MM.1S (cell line): Measurements from ENCODE around the gene MXI1.
A peak's percentile ranks its signal among the peaks of the same experiment; 100 is the strongest.

Source experiments
- EZH2 ChIP-seq: fragments of 300-600 bp; sonication (generic); optimal IDR thresholded peaks from 2 replicates; pipeline ENCODE3; 2017; ENCODE audit warnings: low read depth, mild to moderate bottlenecking, antibody characterized with exemption, low read length, mixed read lengths
- EZH2phosphoT487 ChIP-seq: fragments of 300-600 bp; sonication (generic); IDR thresholded peaks from 2 replicates; pipeline ENCODE4 v1.6.1; 2018; ENCODE audit warnings: antibody characterized with exemption, low read length
- TF ChIP-seq, protein P1 (sequence below): fragments of 300-600 bp; sonication (generic); IDR thresholded peaks from 2 replicates; pipeline ENCODE4 v1.5.1; 2016; ENCODE audit warnings: antibody characterized with exemption, low read length, mixed read lengths

DNA sequence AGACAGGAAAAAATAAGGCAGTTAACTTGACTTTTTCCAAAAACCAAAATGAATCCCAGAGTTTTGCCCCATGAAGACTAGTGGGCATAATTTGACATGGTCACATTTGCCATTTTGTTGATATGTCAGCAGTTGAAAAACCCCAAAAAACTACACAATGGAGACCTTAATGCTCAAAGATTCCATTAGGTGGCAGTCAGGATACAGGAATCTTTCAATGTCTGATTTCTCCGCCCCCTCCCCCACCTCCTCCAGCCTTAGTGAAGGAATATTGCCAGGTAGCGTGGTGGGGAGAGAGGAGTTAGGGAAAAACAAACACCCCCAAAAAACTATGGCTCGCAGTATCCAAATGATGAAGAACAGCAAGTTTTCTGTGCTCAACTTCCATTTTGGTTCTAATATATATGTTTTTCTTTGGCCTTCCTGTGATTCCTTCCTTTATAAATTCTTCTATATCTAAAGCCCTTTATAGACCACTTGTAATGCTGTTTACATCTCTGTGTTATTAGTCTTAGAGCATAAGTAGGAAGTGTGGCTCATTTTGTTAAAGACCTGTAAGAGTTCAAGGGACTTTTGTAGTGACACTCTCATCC lies 104.0 kb downstream of the MXI1 start:
- TF ChIP-seq, protein P1, sequence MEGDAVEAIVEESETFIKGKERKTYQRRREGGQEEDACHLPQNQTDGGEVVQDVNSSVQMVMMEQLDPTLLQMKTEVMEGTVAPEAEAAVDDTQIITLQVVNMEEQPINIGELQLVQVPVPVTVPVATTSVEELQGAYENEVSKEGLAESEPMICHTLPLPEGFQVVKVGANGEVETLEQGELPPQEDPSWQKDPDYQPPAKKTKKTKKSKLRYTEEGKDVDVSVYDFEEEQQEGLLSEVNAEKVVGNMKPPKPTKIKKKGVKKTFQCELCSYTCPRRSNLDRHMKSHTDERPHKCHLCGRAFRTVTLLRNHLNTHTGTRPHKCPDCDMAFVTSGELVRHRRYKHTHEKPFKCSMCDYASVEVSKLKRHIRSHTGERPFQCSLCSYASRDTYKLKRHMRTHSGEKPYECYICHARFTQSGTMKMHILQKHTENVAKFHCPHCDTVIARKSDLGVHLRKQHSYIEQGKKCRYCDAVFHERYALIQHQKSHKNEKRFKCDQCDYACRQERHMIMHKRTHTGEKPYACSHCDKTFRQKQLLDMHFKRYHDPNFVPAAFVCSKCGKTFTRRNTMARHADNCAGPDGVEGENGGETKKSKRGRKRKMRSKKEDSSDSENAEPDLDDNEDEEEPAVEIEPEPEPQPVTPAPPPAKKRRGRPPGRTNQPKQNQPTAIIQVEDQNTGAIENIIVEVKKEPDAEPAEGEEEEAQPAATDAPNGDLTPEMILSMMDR = peak; percentile 72
- TF ChIP-seq EZH2 (no peak), EZH2phosphoT487 (no peak)
